PC-9 (cell line): Measurements from ENCODE around the gene EMP2. TPM values are rescaled to one million over a fixed set of nuclear protein-coding genes. Genes with fewer than 3 reads are reported as not detected.
"Not testable (repeated sequence)": the region's sequence is repeated elsewhere in the genome, so short reads cannot be mapped to it uniquely, and the experiment has no call there.

Source experiments
- BruUV-seq: library from RNA; stranded (reverse); fragments of 400-500 nt; replicated peaks from 2 replicates; lab custom pipeline; 2021; lab: Mats Ljungman, UMichigan
- CTCF ChIA-PET: fragments of 300-600 bp; sonication (Branson Sonifier 250); formaldehyde crosslinking; loops from one replicate; lab custom pipeline; 2022; ENCODE audit warnings: antibody characterized with exemption; lab: Charles Lee
- POLR2A ChIA-PET: fragments of 300-600 bp; sonication (Branson Sonifier 250); formaldehyde crosslinking; loops from one replicate; lab custom pipeline; 2022; ENCODE audit warnings: antibody characterized with exemption; ENCODE audit not compliant: unreplicated experiment; lab: Charles Lee
- DNase-seq, 2 experiments: peaks; one replicate each; pipeline versions ENCODE4 v3.0.0 to v3.0.0-alpha.2; 2015 to 2022; ENCODE audit warnings: mixed read lengths in 1 of 2
- H2AFZ ChIP-seq: fragments of 200-600 bp; sonication (generic); 2 replicates; pipeline ENCODE4 v1.8.1; 2017; ENCODE audit warnings: antibody characterized with exemption
- H3F3A ChIP-seq: fragments of 200-600 bp; sonication (generic); 2 replicates; pipeline ENCODE4 v1.8.1; 2017; ENCODE audit warnings: antibody characterized with exemption, mild to moderate bottlenecking, low read depth; ENCODE audit not compliant: insufficient read depth
- H3K27ac ChIP-seq: fragments of 200-600 bp; sonication (generic); 2 replicates; pipeline ENCODE4 v1.6.1; 2016; ENCODE audit warnings: mixed run types
- H3K27me3 ChIP-seq: fragments of 200-600 bp; sonication (generic); 2 replicates; pipeline ENCODE4 v1.6.1; 2016; ENCODE audit warnings: low read depth, mixed run types; ENCODE audit not compliant: insufficient read depth
- H3K36me3 ChIP-seq: fragments of 200-600 bp; sonication (generic); 2 replicates; pipeline ENCODE4 v1.6.1; 2016; ENCODE audit warnings: low read depth, mixed run types
- H3K4me1 ChIP-seq: fragments of 200-600 bp; sonication (generic); replicated peaks from 2 replicates; pipeline ENCODE4 v1.6.1; 2016; ENCODE audit warnings: mixed run types; ENCODE audit not compliant: insufficient read depth
- H3K4me2 ChIP-seq: fragments of 200-600 bp; sonication (generic); 2 replicates; pipeline ENCODE4 v1.6.1; 2017; ENCODE audit warnings: mixed run types
- H3K4me3 ChIP-seq: fragments of 200-600 bp; sonication (generic); 2 replicates; pipeline ENCODE4 v1.6.1; 2016; ENCODE audit warnings: mixed run types
- H3K79me2 ChIP-seq: fragments of 200-600 bp; sonication (generic); 2 replicates; pipeline ENCODE4 v1.6.1; 2017; ENCODE audit warnings: low read depth, mixed run types
- H3K9me2 ChIP-seq: fragments of 200-600 bp; sonication (generic); 2 replicates; pipeline ENCODE4 v1.8.1; 2017; ENCODE audit warnings: mild to moderate bottlenecking; ENCODE audit not compliant: insufficient read depth
- H3K9me3 ChIP-seq: fragments of 200-600 bp; sonication (generic); 2 replicates; pipeline ENCODE4 v1.8.1; 2016; ENCODE audit warnings: low read depth; ENCODE audit not compliant: insufficient read depth
- H4K20me1 ChIP-seq: fragments of 200-600 bp; sonication (generic); 2 replicates; pipeline ENCODE4 v1.8.1; 2017; ENCODE audit not compliant: insufficient read depth
- CTCF ChIP-seq: fragments of 200-600 bp; sonication (generic); conservative IDR thresholded peaks from 2 replicates; pipeline ENCODE4 v1.6.1; 2017; ENCODE audit warnings: mixed run types, antibody characterized with exemption, mild to moderate bottlenecking, moderate library complexity
- EZH2 ChIP-seq: fragments of 200-600 bp; sonication (generic); IDR thresholded peaks from 2 replicates; pipeline ENCODE4 v1.8.0; 2017; ENCODE audit warnings: antibody characterized with exemption, low read depth
- intact Hi-C: fragments of 100-400 bp; cut with micrococcal nuclease; formaldehyde crosslinking; loops from one replicate; pipeline ENCODE4 v1.10.0; 2022; ENCODE audit not compliant: unreplicated experiment
- total RNA-seq: library from RNA; stranded (reverse); gene quantifications from 2 replicates; pipeline ENCODE4 v1.2.3, GENCODE V29; 2021

EMP2 gene
- total RNA-seq, 1 experiment from 2014 or later = 137 TPM

- intact Hi-C loops = loop anchor here (2.0 kb wide), 1 partner anchor 41 kb away; no protein-coding TSS in a partner anchor
- peaks cover 17% of the 10 kb centered on the region; the same call in 1 of the 2 replicates for H3K79me2 ChIP-seq
- ChIA-PET POLR2A (no interaction called here), CTCF (no interaction called here)
- no peak overlapping the region for H3K27ac ChIP-seq
- H4K20me1 ChIP-seq = no peaks in the 10 kb centered on the region
- peaks cover 35% of the 10 kb centered on the region for H3F3A ChIP-seq
- TF ChIP-seq EZH2 (no peak), CTCF (no peak)
- H3K36me3 ChIP-seq = peaks cover 22% of the 10 kb centered on the region
- no peaks in the 10 kb centered on the region for H3K9me3 ChIP-seq
- H3K4me3 ChIP-seq = no peak overlapping the region
- H3K4me2 ChIP-seq = 0 out of 2 replicates have a peak overlapping the region, but pooled peaks have one; percentile 69
- H3K9me2 ChIP-seq = no peaks in the 10 kb centered on the region
- no TSS peak for BruUV-seq
- DNase-seq = no peak
- H2AFZ ChIP-seq = no peak overlapping the region
- H3K27me3 ChIP-seq = no peaks in the 10 kb centered on the region
- peaks cover 78% of the 10 kb centered on the region for H3K4me1 ChIP-seq
Observed at GRCh38 chr16:10537946-10538345, 42.5 kb downstream of the EMP2 start.

DNA sequence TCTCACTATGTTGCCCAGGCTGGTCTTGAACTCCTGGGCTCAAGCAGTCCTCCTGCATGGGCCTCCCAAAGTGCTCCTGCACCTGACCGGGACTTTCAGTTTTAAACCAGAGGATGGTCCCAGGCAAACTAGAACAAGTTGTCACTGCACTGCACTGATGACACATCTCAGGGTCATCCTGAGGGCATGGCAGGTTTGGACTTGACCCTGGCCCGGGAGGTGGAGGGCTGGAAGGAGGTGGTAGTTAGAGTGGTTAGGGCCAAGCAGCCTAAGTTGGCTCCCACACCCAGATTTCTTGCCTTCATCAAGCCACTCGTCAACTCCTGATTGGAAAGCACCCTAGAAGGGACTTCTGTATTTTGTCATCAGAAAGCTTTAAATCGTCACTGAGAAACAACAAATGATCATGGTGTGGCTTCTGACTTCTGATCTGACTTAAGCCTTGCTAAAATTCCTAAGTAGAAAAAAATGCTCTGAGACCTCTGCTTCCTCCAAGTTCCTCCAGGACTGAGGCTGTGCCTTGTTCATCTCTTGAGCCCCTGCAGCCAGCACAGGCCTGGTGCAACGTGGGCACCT is 43.5 kb downstream of the EMP2 start:
- H4K20me1 ChIP-seq = no peaks in the 10 kb centered on the region
- CTCF ChIA-PET = no interaction called here
- H3K27ac ChIP-seq = 0 out of 2 replicates have a peak overlapping the region, but pooled peaks have one; percentile 13
- intact Hi-C loops = no loop called here
- H3K79me2 ChIP-seq = peaks cover 17% of the 10 kb centered on the region; the same call in 1 of the 2 replicates
- BruUV-seq = no TSS peak
- H3K27me3 ChIP-seq = no peaks in the 10 kb centered on the region
- no peak overlapping the region for H3K4me3 ChIP-seq
- peaks cover 81% of the 10 kb centered on the region for H3K4me1 ChIP-seq
- H3K9me2 ChIP-seq = no peaks in the 10 kb centered on the region
- POLR2A ChIA-PET = no interaction called here
- H3K36me3 ChIP-seq = peaks cover 22% of the 10 kb centered on the region; the same call in 1 of the 2 replicates
- H3K4me2 ChIP-seq = no peak overlapping the region
- H3K9me3 ChIP-seq = no peaks in the 10 kb centered on the region
- no peak overlapping the region for H2AFZ ChIP-seq
- TF ChIP-seq CTCF (no peak), EZH2 (no peak)
- H3F3A ChIP-seq = peaks cover 38% of the 10 kb centered on the region
- no peak for DNase-seq

DNA sequence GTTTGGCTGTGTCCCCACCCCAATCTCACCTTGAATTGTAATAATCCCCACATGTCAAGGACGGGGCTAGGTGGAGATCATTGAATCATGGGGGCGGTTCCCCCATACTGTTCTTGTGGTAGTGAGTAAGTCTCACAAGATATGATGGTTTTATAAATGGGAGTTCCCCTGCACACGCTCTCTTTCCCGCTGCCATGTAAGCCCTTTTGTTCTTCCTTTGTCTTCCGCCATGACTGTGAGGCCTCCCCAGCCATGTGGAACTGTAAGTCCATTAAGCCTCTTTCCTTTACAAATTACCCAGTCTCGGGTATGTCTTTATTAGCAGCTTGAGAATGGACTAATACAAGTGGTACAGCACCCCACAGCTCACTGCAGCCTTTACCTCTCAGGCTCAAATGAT is 44.1 kb downstream of the EMP2 start:
- H3K36me3 ChIP-seq = peaks cover 18% of the 10 kb centered on the region; the same call in 1 of the 2 replicates

More for the DNA sequence above, 44.1 kb downstream of the EMP2 start:
- DNase-seq, BruUV-seq, CTCF ChIA-PET, H4K20me1 ChIP-seq, H3K4me2 ChIP-seq, H3K9me2 ChIP-seq, POLR2A ChIA-PET, H3K9me3 ChIP-seq, H3K27me3 ChIP-seq, H3K4me3 ChIP-seq, H2AFZ ChIP-seq, intact Hi-C loops: not testable (repeated sequence)
- 0 out of 2 replicates have a peak overlapping the region, but pooled peaks have one; percentile 13 for H3K27ac ChIP-seq
- peaks cover 38% of the 10 kb centered on the region for H3F3A ChIP-seq
- peaks cover 81% of the 10 kb centered on the region for H3K4me1 ChIP-seq
- peaks cover 17% of the 10 kb centered on the region; the same call in 1 of the 2 replicates for H3K79me2 ChIP-seq
